ENCODE data around the gene ARID3A.
A peak's percentile ranks its signal among the peaks of the same experiment; 100 is the strongest.

The ARID3A gene

DNA sequence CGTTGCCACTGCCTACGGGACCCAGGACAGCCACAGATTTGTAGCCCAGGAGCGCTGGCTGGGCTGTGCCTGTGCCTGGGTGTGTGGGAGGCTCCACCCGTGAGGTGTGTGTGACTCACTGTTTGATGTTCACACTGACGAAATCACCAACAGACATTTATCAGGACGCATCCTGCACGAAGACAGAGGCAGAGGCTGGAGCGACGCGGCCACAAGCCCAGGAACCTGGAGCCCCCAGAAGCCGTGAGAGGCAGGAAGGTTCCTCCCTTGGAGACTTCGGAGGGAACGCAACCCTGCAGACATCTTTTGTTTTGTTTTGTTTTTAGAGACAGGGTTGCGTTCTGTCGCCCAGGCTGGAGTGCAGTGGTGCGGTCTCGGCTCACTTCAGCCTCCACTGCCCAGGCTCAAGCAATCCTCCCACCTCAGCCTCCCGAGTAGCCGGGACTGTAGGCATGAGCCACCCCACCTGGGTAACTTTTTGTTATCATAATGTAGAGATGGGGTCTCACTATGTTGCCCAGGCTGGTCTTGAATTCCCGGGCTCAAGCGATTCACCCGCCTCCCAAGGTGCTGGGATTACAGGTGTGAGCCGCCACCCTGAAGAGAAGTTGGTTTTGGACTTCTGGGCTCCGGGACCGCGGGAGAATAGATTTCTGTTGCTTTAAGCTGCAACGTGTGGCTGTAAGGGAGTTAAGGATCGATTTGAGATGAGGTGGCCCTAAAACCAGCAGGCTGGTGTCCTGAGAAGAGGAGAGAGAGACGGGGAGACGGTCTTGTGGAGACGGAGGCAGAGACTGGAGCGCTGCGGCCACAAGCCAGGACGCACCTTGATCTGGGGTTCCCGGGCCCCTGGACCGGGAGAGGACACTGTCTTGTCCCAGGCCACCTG, 33.4 kb downstream of the ARID3A start:
- H3K27me3 Mint-ChIP-seq: no peaks in the 10 kb centered on the region
- peaks cover 6 to 13% of the 10 kb centered on the region in 2 donors for H3K4me1 Mint-ChIP-seq
- ATAC-seq (replicated peaks): no peak
- H3K9me3 Mint-ChIP-seq: no peaks in the 10 kb centered on the region
- no peak overlapping the region for H3K27ac Mint-ChIP-seq
- DNase-seq: no peak
- peaks cover 26 to 48% of the 10 kb centered on the region in 2 donors for H3K36me3 Mint-ChIP-seq
- H3K4me3 Mint-ChIP-seq: peak overlapping the region in 1 of 2 donors; percentile 36

DNA sequence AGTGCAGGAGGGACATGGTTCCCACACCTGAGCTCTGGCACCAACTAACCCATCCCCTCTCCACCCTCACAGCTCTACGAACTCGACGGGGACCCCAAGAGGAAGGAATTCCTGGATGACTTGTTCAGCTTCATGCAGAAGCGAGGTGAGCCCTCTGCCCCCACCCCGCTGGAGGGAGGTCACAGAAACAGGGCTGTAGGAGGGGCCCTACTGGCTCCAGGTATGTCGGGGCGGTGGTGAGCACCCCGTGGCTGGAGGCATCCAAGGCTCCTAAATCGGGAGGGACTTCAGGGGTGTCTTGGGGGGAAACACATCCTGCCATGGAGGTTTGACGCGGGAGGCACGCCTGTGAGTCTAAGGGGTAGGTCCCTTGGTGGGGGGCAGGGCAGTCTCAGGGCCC, 34.2 kb downstream of the ARID3A start:
- Mint-ChIP-seq H3K27me3 (no peaks in the 10 kb centered on the region), H3K27ac (no peak overlapping the region), H3K4me1 (peaks cover 4 to 6% of the 10 kb centered on the region in 2 donors), H3K9me3 (no peaks in the 10 kb centered on the region), H3K4me3 (no peak overlapping the region), H3K36me3 (peaks cover 33 to 56% of the 10 kb centered on the region in 2 donors)
- ATAC-seq (replicated peaks) (no peak), DNase-seq (no peak)

DNA sequence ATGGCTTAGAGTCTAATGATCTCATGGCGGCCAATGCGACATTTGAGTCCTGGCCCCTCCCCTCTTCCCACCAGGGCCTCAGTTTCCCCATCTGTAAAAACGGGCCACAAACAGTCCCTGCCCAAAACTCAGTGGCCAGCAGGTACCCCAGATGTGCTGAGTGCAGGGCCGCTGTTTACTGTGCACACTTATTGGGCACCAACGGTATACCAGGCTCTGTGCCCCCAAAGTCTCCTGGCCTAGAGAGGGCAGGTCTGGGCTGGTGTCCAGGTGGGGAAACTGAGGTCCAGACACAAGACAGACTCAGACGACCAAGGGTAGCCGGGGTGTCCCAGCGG, 34.7 kb downstream of the ARID3A start:
- H3K27ac Mint-ChIP-seq: no peak overlapping the region
- no peaks in the 10 kb centered on the region for H3K9me3 Mint-ChIP-seq
- H3K27me3 Mint-ChIP-seq: no peaks in the 10 kb centered on the region
- H3K36me3 Mint-ChIP-seq: peaks cover 37 to 61% of the 10 kb centered on the region in 2 donors
- ATAC-seq (replicated peaks) (no peak), DNase-seq (no peak)
- peaks cover 4 to 6% of the 10 kb centered on the region in 2 donors for H3K4me1 Mint-ChIP-seq
- no peak overlapping the region for H3K4me3 Mint-ChIP-seq

DNA sequence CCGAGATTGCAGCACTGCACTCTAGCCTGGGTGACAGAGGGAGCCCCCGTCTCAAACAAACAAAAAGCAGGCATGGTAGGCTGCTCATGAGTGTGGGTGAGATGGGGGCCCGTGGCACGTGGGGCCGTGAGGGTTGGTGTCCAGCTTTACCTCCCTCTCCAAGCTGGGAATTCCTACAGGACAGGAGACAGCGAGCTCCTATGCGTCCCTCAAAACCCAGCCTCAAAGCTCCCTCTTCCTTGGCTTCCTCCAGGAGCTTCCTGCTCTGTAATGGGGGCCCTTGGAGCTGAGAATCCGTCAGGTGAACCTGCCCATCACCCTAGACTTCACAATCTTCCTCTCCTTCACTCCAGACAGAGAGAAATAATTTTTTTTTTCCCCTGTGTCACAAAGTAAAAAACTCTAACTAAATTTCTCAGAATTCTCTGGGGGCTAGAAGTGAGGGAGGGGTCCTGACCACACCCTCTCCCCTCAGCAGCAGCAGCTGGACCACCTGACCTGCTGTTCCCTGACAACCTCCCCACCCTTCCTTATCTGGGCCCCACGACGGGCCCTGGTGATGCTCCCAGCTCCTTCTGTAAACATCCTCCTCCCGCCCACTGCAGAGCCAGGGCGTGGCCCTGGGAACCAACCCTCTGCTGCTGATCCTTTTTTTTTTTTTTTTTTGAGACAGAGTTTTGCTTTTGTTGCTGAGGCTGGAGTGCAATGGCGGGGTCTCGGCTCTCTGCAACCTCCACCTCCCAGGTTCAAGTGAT, 36.2 kb downstream of the ARID3A start:
- peaks cover 0 to 2% of the 10 kb centered on the region in 2 donors for H3K9me3 Mint-ChIP-seq
- ATAC-seq (replicated peaks): no peak
- no peak overlapping the region for H3K4me3 Mint-ChIP-seq
- H3K27ac Mint-ChIP-seq: peak overlapping the region; percentile 79
- peaks cover 4 to 6% of the 10 kb centered on the region in 2 donors for H3K4me1 Mint-ChIP-seq
- no peak for DNase-seq
- no peaks in the 10 kb centered on the region for H3K27me3 Mint-ChIP-seq
- peaks cover 48 to 74% of the 10 kb centered on the region in 2 donors for H3K36me3 Mint-ChIP-seq

DNA sequence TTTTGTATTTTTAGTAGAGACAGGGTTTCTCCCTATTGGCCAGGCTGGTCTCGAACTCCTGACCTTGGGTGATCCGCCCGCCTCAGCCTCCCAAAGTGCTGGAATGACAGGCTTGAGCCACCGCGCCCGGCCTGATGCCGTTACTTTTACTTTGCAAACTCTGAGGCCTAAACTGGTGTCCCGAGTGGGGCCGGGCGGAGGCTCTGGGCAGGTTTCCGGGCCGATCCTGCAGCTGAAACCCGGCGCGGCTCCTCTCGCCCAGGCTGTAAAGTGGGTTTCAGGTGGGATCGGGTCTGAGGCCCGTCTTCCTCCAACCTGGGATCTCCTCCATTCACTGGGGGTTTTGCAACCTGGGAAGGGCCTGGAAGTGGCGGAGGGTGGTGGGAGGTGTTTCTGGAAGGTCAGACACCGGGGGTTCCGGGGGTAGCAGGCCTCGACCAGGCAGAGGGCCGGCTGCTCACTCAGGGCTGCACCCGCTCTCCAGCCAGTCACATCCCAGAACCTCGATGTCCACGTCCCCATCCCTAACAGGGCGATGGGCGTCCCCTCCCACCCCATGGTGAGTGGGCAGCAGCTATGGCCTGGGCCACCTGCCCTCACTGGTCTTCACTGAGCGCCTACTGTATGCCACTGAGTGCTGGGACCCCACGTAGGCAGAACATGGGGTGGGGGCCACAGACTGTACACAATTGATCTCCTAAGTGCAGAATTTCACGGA, 37.0 kb downstream of the ARID3A start:
- H3K4me3 Mint-ChIP-seq: no peak overlapping the region
- DNase-seq (no peak), ATAC-seq (replicated peaks) (no peak)
- H3K36me3 Mint-ChIP-seq: peaks cover 49 to 73% of the 10 kb centered on the region in 2 donors
- H3K27me3 Mint-ChIP-seq: no peaks in the 10 kb centered on the region
- peaks cover 4 to 6% of the 10 kb centered on the region in 2 donors for H3K4me1 Mint-ChIP-seq
- peaks cover 0 to 2% of the 10 kb centered on the region in 2 donors for H3K9me3 Mint-ChIP-seq
- H3K27ac Mint-ChIP-seq: no peak overlapping the region

DNA sequence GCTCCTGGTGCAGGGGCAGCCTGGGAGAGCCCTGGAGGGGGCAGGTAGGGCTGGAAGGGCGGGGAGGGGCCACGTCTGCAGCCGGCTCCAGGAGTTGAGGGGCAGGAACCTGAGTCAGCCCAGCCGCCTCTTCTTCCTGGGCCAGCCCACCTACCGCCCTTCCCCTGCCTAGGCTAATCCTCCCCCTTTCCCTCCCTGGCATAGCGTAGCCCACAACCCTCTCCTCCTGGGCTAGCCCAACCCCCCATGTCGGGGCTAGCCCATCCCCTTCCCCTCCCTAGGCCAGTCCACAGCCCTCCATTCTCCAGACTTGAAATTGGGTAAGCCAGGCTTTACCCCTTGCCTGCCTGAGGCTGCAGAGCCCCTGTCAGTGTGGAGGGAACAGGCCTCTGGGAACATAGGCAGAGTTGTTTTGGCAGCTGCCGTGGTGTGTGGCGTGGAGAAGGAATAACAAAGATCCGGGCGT, 37.7 kb downstream of the ARID3A start:
- Mint-ChIP-seq H3K27ac (no peak overlapping the region), H3K4me1 (peaks cover 4 to 6% of the 10 kb centered on the region in 2 donors), H3K27me3 (no peaks in the 10 kb centered on the region), H3K4me3 (no peak overlapping the region), H3K36me3 (peaks cover 51 to 77% of the 10 kb centered on the region in 2 donors), H3K9me3 (peaks cover 0 to 2% of the 10 kb centered on the region in 2 donors)
- DNase-seq (no peak), ATAC-seq (replicated peaks) (no peak)

DNA sequence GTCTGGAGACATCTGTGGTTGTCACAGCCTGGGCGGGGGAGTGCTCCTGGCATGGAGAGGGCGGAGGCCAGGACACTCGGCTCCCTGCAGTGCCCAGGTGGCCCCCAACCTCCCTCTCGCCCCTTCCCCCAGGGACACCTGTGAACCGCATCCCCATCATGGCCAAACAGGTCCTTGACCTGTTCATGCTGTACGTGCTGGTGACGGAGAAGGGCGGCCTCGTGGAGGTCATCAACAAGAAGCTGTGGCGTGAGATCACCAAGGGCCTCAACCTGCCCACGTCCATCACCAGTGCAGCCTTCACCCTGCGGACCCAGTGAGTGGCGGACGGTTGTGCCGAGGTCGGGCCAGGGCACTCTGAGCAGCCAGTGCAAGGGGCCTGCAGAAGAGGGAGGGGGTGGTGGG, 38.3 kb downstream of the ARID3A start:
- no peak for ATAC-seq (replicated peaks)
- peak overlapping the region in 1 of 2 donors; percentile 17 for H3K4me3 Mint-ChIP-seq
- DNase-seq: no peak
- H3K4me1 Mint-ChIP-seq: peaks cover 2 to 6% of the 10 kb centered on the region in 2 donors
- H3K27ac Mint-ChIP-seq: no peak overlapping the region
- no peaks in the 10 kb centered on the region for H3K27me3 Mint-ChIP-seq
- peaks cover 0 to 2% of the 10 kb centered on the region in 2 donors for H3K9me3 Mint-ChIP-seq
- H3K36me3 Mint-ChIP-seq: peaks cover 54 to 79% of the 10 kb centered on the region in 2 donors

DNA sequence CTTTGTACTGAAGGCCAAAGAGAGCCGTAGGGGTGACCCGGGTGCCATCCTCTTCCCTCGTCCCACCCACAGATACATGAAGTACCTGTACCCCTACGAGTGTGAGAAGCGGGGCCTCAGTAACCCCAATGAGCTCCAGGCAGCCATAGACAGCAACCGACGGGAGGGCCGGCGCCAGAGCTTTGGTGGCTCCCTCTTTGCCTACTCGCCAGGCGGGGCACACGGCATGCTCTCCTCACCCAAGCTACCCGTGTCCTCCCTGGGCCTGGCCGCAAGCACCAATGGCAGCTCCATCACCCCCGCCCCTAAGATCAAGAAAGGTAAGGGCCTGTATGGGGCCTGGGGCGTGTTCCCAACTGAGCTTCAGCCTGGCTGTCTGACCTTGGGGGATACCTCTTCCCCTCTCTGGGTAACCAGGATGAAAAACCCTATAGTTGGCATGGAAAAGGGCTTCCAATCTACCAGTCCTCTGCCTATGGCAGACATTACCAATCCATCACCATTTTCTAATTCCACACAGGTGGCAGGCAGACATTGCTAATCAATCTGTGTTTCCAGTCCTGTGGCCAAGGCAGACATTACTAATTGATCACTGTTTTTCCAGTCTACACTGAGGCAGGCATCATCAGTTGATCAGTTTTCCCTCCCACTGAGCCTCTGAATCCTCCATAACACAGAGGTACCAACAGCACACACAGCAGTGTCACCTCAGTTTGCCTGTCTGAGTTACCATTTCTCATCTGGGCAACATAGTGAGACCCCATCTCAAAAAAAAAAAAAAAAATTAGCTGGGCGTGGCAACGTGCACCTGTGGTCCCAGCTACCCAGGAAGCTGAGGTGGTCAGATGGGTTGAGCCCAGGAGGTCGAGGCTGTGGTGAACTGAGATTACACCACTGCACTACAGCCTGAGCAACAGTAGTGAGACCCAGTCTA, 39.2 kb downstream of the ARID3A start:
- H3K4me1 Mint-ChIP-seq: peaks cover under 1 to 5% of the 10 kb centered on the region in 2 donors
- peaks cover 52 to 75% of the 10 kb centered on the region in 2 donors for H3K36me3 Mint-ChIP-seq
- no peaks in the 10 kb centered on the region for H3K27me3 Mint-ChIP-seq
- H3K4me3 Mint-ChIP-seq: no peak overlapping the region
- peaks cover 0 to 2% of the 10 kb centered on the region in 2 donors for H3K9me3 Mint-ChIP-seq
- ATAC-seq (replicated peaks) (no peak), DNase-seq (no peak)
- no peak overlapping the region for H3K27ac Mint-ChIP-seq

DNA sequence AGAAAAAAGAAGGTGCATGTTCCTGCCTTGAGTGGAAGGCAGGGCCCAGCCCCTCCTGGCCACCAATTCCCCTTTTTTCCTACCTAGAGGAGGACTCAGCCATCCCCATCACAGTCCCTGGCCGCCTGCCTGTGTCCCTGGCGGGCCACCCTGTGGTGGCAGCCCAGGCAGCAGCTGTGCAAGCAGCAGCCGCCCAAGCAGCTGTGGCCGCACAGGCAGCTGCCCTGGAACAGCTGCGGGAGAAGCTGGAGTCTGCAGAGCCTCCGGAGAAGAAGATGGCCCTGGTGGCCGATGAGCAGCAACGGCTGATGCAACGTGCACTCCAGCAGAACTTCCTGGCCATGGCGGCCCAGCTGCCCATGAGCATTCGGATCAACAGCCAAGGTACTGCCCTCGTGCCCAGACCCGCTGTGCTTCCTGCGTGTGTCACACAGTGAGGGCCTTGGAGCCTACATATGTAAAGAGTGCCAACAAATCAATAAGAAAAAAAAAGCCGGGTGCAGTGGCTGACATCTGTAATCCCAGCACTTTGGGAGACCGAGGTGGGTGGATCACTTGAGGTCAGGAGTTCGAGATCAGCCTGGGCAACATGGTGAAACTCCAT, 40.8 kb downstream of the ARID3A start:
- ATAC-seq (replicated peaks) (no peak), DNase-seq (no peak)
- H3K4me1 Mint-ChIP-seq: no peaks in the 10 kb centered on the region
- no peaks in the 10 kb centered on the region for H3K27me3 Mint-ChIP-seq
- peaks cover 4 to 5% of the 10 kb centered on the region in 2 donors for H3K9me3 Mint-ChIP-seq
- H3K36me3 Mint-ChIP-seq: peaks cover 61 to 77% of the 10 kb centered on the region in 2 donors
- no peak overlapping the region for H3K27ac Mint-ChIP-seq
- no peak overlapping the region for H3K4me3 Mint-ChIP-seq

DNA sequence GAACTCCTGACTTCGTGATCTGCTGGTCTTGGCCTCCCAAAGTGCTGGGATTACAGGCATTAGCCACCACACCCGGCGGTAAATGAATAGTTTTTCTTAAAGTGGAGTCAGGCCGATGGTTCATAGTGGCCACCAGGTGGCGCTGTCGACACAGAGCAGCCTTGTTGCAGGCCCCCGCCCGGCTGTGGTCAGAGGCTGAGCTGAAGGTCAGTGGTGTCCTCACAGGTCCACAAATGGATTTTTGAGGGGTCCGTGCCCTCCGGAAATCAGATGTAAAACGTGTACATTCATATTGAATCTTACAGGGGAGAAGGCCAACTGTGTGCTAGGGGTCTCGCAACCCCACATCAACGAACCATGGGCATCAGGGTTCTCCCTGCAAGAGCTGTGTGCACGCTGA, 44.9 kb downstream of the ARID3A start:
- Mint-ChIP-seq H3K4me3 (peak overlapping the region; percentile 37 to 46), H3K27me3 (no peaks in the 10 kb centered on the region), H3K9me3 (peaks cover 4 to 5% of the 10 kb centered on the region in 2 donors), H3K4me1 (no peaks in the 10 kb centered on the region), H3K27ac (peak overlapping the region; percentile 87), H3K36me3 (peaks cover 47 to 60% of the 10 kb centered on the region in 2 donors)
- no peak for ATAC-seq (replicated peaks)
- DNase-seq: no peak

DNA sequence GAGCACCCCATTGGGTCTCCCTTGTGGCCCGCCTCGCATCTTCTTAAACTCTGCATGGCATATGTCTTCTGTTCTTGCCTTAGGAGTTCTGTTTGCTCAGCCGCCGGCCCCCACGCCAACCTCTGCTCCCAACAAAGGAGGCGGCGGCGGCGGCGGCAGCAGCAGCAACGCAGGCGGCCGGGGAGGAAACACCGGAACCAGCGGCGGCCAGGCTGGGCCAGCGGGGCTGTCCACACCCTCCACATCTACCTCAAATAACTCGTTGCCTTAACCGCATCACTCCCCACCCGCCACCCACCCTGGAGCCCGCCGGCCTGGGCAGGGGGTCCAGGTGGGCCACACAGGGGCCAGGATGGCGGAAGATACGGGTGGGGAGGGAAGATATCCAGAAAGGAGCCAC, 46.0 kb downstream of the ARID3A start:
- DNase-seq: no peak
- Mint-ChIP-seq H3K4me3 (no peak overlapping the region), H3K36me3 (peaks cover 39 to 49% of the 10 kb centered on the region in 2 donors), H3K27ac (no peak overlapping the region), H3K9me3 (peaks cover 3 to 5% of the 10 kb centered on the region in 2 donors), H3K27me3 (no peaks in the 10 kb centered on the region), H3K4me1 (no peaks in the 10 kb centered on the region)
- ATAC-seq (replicated peaks): no peak

DNA sequence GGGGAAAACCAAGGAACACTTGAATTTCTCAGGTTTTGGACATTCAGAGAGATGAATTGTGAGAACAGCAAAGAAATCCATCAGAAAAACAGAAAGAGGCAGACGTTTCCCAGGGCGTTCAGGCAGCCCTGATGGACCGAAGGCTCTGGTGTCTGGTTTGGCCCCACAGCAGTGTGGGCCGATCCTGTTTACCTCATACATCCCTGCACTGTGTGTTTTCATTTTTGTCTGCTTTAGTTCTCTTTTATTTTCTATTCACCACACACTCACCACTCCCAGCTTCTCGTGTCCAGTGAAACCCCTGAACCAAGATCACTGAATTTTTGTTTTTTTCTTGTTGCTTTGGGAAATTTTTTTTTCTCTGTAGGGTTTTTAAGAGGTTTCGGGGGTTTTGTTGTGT, 46.4 kb downstream of the ARID3A start:
- H3K36me3 Mint-ChIP-seq: peaks cover 35 to 45% of the 10 kb centered on the region in 2 donors
- no peaks in the 10 kb centered on the region for H3K4me1 Mint-ChIP-seq
- DNase-seq (no peak), ATAC-seq (replicated peaks) (no peak)
- H3K9me3 Mint-ChIP-seq: peaks cover 3 to 5% of the 10 kb centered on the region in 2 donors
- no peaks in the 10 kb centered on the region for H3K27me3 Mint-ChIP-seq
- no peak overlapping the region for H3K4me3 Mint-ChIP-seq
- no peak overlapping the region for H3K27ac Mint-ChIP-seq

Measured in stimulated activated naive B cell treated with anti-CD40 and anti-IgM and Interleukin-4, amounts not matched to agents 10 μg/mL and 1 μg/mL and 100 μg/mL, for 72 hours (primary cell).